ENCODE measurements around the gene POU5F1.
"Not testable (repeated sequence)": the region's sequence is repeated elsewhere in the genome, so short reads cannot be mapped to it uniquely, and the experiment has no call there.

POU5F1 gene

DNA sequence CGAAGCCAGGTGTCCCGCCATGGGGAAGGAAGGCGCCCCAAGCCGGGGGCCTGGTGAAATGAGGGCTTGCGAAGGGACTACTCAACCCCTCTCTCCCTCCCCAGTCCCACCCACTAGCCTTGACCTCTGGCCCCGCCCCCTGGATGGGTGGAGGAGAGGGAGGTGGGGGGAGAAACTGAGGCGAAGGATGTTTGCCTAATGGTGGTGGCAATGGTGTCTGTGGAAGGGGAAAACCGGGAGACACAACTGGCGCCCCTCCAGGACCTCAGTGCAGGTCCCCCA lies at the start of gene POU5F1:
POU5F1 (minus strand) TSS at position 83 of the 282 bp plus-strand sequence; CDS start at position 21, 62 bp downstream.
- no peak for DNase-seq (ENCODE audit: low read depth in 2 of 2)

DNA sequence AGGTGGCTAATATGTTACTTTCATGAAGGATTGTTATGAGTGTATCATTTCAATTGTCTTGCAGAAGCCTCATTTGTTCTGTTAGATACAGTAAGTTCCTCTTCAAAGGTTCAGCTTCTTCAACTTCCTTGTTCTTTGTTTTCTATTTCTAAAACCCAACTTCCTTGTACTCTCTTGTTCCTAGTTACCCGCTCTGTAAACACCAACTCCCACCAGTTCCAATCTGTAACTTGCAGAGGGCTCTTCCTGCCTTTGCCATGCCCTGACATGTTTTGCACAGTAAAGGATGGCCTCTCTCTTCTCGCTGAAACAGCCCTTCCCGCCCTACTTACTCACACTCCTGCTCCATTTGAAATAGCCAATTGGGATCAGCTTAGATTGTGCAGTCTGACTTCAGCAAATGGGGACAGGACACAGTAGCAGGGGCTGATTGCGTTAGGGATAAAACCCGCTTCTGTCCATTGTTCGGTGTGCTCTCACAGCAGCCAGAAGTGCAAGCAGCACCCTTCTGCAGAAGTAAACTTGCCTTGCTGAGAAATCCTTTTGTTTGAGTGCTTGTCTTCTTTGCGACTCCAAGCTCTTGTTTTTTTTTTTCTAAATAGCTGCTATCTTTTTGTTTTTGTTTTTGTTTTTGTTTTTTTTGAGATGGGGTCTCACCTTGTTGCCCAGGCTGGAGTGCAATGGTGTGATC lies 45.9 kb upstream of the POU5F1 start:
- DNase-seq (ENCODE audit: low read depth in 2 of 2), result no peak

DNA sequence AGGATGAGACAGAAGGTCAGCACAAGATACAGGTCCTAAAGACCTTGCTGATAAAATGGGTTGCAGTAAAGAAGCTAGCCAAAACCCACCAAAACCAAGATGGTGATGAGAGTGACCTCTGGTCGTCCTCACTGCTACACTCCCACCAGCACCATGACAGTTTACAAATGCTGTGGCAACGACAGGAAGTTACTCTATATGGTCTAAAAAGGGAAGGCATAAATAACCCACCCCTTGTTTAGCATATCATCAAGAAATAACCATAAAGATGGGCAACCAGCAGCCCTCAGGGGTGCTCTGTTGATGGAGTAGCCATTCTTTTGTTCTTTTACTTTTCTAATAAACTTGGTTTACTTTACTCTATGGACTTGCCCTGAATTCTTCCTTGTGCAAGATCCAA lies 44.7 kb upstream of the POU5F1 start:
- not testable (repeated sequence) for DNase-seq (ENCODE audit: low read depth in 2 of 2)

DNA sequence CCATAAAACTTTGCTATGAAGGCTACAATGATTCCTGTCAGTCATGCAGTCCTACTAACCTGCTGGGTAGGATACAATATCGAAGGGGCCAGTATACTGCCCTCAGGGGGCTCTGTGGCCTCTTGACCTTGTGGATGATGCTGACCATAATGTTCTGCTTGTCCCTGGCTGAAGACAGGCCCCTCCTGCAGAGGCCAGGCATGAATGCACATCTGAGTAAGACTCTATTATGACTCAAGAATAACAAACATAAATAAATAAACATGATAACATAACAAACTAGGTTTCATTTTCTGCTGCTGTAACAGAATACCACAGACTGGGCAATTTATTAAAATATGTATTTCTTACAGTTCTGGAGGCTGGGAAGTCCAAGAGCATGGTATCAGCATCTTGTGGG lies 44.0 kb upstream of the POU5F1 start:
- DNase-seq (ENCODE audit: low read depth in 2 of 2), result no peak

DNA sequence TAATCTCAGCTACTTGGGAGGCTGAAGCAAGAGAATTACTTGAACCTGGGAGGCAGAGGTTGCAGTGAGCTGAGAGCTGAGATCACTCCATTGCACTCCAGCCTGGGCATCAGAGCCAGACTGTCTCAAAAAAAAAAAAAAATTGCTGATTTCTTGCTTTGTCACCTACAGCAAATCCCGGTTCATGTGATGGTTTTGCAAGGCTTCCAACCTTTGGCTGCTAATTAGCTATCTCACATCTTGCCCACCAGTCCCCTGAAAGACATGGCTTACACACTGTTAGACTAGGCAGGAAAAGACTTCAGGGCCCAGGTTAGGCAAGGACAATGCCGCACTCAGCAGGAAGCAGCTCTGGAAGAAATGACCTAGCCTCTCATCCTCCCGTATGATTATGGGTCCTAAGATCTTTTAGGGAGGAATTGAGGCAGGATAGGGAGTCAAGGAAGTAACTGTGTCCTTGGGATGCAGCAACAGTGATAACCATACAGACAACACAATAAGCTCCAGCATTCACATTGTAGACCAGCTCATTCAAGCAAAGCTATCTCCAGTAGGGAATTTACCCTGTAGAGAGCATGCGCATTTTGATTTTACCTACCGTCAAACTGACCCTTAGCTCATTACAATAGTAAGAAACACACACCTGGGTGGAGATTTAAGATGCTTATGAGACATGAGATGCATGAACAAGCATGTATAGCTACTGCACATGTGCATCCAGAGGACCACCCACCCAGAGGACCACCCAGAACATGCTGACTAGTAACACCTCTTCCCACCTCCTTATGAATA lies 40.5 kb upstream of the POU5F1 start:
- DNase-seq (ENCODE audit: low read depth in 2 of 2), result no peak

DNA sequence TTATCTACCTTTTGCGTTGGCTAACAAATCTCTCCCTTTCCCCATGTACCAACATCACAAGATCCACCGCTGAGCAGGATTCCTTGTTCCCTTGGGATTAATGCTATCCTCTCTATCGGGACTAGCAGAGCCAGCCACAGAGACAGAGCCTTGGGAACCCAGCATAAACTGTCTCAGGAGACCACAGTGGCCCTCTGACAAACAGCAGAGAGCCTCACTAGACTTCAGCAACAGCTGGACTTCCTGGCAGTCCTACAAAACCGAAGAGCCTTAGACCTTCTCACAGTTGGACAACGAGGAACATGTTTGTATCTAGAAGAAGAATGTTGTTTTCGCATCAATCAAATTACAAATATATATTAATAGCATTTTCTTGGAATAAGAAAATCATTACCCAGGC lies 39.6 kb upstream of the POU5F1 start:
- DNase-seq (ENCODE audit: low read depth in 2 of 2), result no peak

DNA sequence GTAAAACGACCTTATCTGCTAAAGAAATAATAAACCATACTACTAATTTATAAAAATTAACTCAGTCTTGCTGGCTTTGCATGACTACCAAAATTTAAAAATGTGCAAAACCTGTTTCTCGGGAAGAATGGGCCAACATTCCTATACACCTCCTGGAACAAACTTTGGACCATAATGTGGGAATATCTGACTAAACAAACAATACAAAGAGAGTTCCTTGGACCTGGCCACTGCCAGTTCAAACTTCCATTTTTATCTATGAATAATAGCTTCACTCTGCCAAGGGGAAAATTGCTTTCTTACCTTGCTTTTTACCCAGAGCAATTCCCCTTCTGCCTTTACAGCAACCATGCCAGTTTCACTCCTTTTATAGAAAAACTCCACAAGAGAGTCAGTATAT lies 38.7 kb upstream of the POU5F1 start:
- DNase-seq (ENCODE audit: low read depth in 2 of 2), result no peak

DNA sequence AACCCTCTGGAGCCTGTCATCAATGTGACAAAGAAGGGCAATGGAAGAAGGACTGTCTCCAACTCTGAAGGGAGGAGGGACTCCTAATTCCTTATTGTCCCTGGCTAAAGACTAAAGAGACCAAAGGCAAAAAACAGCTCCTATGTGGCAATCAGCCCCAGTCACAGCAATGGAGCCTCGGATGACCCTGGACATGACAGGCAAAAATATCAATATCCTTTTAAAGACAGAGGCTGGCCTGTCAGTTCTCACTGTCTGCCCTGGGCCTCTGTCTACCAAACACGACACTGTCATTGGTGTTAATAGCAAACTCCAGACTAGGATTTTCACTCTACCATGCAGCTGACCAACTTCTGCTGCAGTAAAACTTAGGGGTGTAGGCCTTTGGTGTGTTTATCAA lies 38.0 kb upstream of the POU5F1 start:
- DNase-seq (ENCODE audit: low read depth in 2 of 2), result no peak

DNA sequence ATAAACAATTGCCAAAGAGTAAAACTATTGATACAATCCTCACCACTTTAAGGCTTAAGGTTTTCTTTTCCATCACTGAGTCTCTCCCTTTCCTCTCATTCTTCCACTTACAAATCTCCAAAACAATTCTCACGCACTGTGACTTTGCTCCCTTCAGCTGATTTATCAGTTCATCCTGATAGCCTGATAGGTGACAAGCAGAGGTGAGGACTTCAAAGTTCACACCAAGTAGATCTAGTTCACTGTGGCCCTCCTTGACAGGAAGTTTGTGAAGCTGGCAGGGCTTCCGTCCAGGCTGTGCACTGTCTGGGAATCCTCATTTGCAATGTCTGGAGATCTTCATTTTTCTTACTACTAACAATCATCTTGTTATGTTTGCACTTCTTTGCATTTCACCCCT lies 35.2 kb upstream of the POU5F1 start:
- no peak for DNase-seq (ENCODE audit: low read depth in 2 of 2)

DNA sequence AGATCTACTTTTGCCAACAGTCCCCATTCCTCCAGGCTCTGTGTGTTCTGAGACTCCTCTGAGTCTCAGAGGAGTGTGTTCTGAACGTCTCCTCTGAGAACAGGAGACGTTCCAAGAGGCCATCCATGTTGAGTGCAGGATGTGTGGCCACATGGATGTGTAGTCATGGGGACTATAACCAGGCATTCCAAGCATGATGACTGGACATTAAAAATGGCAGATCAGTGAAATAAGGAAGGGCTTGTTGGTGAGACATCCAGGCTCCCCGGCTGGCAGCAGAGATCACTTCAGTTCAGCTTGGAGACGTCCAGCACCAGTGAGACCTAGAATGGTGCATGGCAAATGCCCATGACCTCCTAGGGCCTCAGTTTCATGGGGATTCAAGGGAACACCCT lies 34.3 kb upstream of the POU5F1 start:
- no peak for DNase-seq (ENCODE audit: low read depth in 2 of 2)

DNA sequence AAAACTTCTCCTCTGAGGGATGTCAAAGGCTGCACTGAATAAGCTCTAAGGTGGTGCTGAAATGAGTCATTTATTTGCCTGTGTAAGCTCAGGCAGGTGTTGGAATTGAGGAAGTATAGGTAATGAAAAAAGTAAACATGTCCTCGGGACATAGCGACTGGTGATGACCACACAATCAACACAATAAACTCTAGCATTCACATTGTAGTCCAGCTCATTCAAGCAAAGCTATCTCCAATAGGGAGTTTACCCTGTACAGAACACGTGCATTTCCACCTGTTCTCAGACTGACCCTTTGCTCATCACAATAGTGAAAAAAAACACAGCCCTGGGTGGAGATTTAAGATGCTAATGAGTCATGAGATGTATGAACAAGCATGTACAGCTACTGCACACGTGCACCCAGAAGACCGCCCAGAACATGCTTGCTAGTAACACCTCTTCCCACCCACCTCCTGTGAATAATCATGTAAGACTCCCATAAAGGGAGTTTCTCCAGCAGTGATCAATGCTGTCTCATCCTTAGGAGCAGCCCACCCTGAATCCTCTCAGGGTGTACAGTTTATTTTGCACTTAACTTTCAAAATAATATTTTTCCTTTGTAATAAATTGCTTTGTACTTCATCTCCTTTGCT lies 33.0 kb upstream of the POU5F1 start:
- peak; percentile 64 to 70 for DNase-seq (ENCODE audit: low read depth in 2 of 2)

DNA sequence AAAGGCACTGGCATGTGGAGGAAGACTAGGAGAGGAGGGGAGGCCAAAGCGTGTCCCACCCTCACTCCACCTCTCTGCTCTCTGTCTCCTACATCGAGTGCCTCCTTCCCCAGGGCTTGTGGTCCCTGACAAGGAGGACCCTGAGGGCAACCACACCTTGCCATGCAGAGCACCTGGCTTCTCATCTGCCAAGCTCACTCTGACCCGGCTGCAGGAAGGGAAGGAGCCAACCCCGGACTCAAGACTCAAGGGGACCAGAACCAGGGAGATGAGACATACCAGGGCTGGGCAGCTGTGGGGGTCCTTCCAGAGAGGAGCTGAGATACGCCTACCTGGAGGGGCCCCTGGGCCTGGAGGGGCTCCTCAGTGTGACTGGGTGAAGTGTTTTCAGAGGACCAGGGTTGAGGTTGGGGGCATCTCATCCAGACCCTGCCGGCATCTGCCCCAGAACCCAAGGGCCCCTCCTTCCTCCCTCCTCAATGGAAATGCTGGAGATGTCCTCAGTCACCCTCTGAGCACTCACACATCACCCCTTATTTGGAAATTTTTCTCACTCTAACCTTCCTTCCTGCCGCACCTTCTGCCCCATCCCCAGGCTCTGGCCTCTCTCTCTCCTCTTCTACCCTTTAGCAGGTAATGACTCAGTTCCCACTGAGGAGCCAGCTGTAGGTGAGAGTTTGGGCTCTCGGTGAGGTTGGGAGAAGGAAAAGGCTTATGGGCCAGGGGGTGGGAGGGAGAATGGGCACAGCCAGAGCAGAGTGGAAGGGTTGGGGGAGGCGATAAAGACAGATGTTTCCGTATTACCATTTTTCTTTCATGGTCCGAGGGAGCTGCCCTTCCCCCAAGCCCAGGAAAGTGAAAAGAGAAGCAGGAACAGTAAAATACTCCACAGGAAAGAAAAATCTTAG lies 32.0 kb upstream of the POU5F1 start:
- no peak for DNase-seq (ENCODE audit: low read depth in 2 of 2)

DNA sequence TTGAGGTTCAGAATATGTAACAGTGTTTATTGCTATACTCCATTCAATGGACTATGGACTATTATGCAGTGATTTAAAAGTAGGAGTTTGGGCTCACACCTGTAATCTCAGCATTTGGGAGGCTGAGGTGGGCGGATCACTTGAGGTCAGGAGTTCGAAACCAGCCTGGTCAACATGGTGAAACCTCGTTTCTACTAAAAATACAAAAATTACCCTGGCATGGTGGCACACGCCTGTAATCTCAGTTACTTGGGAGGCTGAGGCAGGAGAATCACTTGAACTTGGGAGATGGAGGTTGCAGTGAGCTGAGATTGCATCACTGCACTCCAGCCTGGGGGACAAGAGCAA lies 28.6 kb upstream of the POU5F1 start:
- DNase-seq (ENCODE audit: low read depth in 2 of 2), result not testable (repeated sequence)

DNA sequence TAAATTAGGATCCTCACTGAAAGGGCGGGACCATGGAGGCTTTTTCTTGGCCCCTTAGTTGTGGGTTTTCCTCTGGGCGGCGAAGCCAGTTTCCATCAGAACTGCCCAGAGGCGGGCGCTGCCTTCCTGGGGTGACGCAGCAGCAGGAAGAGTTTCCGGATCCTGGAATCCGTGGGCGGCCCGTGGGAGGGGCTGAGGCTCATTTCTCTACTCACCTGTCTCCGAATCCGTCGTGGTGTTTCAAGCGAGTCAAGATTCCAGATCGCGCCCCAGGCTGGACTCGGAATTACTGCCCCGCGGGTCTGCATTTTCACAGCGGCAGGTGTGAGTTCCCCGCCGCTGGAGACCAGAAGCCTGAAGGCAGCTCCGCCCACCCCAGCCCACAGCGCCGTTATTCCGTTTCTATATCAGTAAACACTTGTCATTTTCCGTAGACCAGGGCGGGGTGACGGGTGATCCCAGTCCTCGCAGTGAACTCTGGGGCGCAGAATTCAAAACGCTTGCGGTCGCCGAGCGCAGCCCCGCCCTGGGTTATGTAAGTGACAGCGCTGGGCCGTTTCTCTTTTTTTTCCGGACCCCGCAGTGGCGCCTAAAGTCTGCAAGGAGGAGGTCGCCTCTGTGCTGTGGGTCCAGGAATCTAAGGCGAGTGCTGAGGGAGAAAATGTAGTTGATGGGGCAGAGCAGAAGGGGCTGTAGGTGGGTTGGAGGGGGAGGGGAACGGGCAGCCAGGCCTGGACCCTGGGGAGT lies 27.2 kb upstream of the POU5F1 start:
- DNase-seq (ENCODE audit: low read depth in 2 of 2), result peak; percentile 90 to 95

DNA sequence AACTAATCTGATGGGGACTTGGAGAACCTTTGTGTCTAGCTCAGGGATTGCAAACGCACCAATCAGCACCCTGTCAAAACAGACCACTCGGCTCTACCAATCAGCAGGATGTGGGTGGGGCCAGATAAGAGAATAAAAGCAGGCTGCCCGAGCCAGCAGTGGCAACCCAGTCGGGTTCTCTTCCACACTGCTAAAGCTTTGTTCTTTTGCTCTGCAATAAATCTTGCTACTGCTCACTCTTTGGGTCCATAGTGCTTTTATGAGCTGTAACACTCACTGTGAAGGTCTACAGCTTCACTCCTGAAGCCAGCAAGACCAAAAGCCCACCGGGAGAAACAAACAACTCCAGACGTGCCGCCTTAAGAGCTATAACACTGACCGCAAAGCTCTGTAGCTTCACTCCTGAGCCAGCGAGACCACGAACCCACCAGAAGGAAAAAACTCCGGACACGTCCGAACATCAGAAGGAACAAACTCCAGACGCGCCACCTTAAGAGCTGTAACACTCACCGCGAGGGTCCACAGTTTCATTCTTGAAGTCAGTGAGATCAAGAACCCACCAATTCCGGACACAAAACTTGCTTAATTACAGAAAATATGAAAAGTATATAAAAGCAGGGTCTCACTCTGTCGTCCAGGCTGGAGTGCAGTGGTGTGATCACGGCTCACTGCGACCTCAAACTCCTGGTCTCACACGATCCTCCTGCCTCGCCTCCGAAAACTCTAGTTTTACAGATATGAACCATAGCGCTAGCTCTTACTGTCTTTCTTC lies 26.0 kb upstream of the POU5F1 start:
- DNase-seq (ENCODE audit: low read depth in 2 of 2), result not testable (repeated sequence)

DNA sequence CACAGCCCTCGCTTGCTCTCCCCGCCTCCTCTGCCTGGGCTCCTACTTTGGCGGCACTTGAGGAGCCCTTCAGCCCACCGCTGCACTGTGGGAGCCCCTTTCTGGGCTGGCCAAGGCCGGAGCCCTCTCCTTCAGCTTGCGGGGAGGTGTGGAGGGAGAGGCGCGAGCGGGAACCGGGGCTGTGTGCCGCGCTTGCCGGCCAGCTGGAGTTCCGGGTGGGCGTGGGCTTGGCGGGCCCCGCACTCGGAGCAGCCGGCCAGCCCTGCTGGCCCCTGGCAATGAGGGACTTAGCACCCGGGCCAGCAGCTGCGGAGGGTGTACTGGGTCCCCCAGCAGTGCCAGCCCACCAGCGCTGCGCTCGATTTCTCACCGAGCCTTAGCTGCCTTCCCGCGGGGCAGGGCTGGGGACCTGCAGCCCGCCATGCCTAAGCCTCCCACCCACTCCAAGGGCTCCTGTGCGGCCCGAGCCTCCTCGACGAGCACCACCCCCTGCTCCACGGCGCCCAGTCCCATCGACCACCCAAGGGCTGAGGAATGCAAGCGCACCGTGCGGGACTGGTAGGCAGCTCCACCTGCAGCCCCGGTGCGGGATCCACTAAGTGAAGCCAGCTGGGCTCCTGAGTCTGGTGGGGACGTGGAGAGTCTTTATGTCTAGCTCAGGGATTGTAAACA lies 25.0 kb upstream of the POU5F1 start:
- DNase-seq (ENCODE audit: low read depth in 2 of 2), result not testable (repeated sequence)

DNA sequence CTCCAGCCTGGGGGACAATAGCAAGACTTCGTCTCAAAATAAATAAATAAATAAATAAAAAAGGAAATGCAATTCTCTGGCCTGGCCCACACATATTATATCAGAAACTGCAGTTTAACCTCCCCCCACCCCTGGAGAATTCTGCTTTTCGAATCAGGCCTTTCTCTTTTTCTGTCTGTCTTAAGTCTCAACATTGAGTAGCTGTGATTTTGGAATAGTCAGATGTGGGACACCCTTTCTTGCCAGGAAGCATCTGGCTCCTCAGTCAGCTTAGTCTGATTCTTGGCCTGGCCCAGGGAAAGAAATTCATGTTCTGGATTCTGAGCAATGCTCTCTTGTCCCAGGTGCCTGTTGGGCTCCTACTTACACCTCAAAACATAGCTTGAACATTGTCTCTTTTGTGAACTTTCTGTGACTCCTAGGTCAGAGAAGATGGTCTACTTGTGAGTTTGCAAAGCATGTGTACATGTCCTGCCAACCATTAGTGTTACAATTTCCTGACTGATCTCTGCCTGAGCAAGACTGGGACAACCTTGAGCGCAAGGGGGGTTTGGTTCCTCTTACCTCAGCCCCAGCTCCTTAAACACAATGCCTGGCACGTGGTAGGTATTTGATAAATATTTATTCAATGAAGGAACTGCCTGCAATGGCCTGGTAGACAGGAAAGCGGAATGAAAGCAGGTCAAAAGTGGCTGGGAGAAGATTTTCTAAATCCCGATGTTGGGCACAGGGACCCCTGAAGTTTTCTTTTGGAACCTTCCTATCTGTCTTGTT lies 23.8 kb upstream of the POU5F1 start:
- no peak for DNase-seq (ENCODE audit: low read depth in 2 of 2)

DNA sequence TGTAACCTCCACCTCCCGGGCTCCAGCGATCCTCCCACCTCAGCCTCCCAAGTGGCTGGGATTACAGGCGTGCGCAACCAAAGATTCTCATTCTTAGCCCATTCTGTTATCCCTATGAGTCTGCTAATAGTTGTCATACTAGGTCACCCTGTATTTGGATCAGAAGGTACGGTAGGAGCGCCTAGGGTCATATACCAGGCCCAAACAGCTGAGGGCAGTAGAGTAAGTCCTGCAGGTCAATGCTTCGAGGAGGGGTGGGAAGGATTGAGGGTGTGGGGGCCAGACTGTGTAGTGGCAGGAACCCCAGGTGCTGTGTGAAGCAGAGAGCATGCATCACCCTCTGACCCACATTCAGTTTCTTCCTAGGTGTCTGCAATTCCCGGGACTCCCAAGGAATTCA lies 22.7 kb upstream of the POU5F1 start:
- DNase-seq (ENCODE audit: low read depth in 2 of 2), result no peak

DNA sequence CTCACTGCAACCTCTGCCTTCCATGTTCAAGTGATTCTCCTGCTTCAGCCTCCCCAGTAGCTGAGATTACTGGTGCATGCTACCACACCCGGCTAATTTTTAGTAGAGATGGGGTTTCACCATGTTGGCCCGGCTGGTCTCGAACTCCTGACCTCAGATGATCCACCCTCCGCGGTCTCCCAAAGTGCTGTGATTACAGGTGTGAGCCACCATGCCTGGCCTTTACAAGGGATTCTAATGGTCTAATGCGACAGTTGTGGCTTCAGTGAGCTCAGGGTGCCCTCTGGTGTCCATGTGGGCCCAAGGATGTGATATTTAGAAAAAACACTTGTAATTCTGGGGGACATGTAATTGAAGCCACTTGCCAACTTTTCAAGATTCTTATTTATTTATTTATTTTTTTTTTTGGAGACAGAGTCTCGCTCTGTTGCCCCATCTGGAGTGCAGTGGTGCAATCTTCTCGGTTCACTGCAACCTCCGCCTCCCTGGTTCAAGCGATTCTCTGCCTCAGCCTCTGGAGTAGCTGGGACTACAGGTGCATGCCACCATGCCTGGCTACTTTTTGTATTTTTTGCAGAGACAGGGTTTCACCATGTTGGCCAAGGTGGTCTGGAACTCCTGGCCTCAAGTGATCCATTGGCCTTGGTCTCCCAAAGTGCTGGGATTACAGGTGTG lies 22.1 kb upstream of the POU5F1 start:
- DNase-seq (ENCODE audit: low read depth in 2 of 2), result peak; percentile 34 to 38
